OCI-LY1 (cell line): ENCODE results near the gene FUBP3.

Source experiments
- H2AFZ ChIP-seq: fragments of 200-600 bp; sonication (generic), shearing (Covaris generic); 2 replicates; pipeline ENCODE4 v1.6.0; 2014; ENCODE audit warnings: antibody characterized with exemption, mild to moderate bottlenecking, low read length
- H3F3A ChIP-seq: fragments of 200-600 bp; sonication (generic), shearing (Covaris generic); 2 replicates; pipeline ENCODE4 v1.6.0; 2014; ENCODE audit warnings: mild to moderate bottlenecking, antibody characterized with exemption, low read length, moderate library complexity; ENCODE audit not compliant: insufficient read depth
- H3K27ac ChIP-seq: fragments of 200-600 bp; sonication (generic); 2 replicates; pipeline ENCODE4 v1.5.1; 2014; ENCODE audit warnings: low read length, mixed run types, mild to moderate bottlenecking, low read depth; ENCODE audit not compliant: poor library complexity, severe bottlenecking
- H3K27me3 ChIP-seq: fragments of 200-600 bp; sonication (generic); 2 replicates; pipeline ENCODE4 v1.6.0; 2014; ENCODE audit warnings: antibody characterized with exemption, mild to moderate bottlenecking, low read length, moderate library complexity; ENCODE audit not compliant: insufficient read depth
- H3K36me3 ChIP-seq: fragments of 200-600 bp; sonication (generic); 2 replicates; pipeline ENCODE4 v1.6.1; 2014; ENCODE audit warnings: mild to moderate bottlenecking, antibody characterized with exemption, low read length, moderate library complexity, mixed read lengths; ENCODE audit not compliant: insufficient read depth
- H3K4me1 ChIP-seq: fragments of 200-600 bp; sonication (generic); 2 replicates; pipeline ENCODE4 v1.5.1; 2014; ENCODE audit warnings: mild to moderate bottlenecking, low read length, moderate library complexity; ENCODE audit not compliant: insufficient read depth, severe bottlenecking
- H3K4me2 ChIP-seq: fragments of 200-600 bp; sonication (generic), shearing (Covaris generic); 2 replicates; pipeline ENCODE4 v1.6.1; 2014; ENCODE audit warnings: low read length
- H3K4me3 ChIP-seq: fragments of 200-600 bp; sonication (generic); 2 replicates; pipeline ENCODE4 v1.5.1; 2014; ENCODE audit warnings: low read length, low read depth, mild to moderate bottlenecking, mixed read lengths; ENCODE audit not compliant: poor library complexity, severe bottlenecking
- H3K79me2 ChIP-seq: fragments of 200-600 bp; shearing (Covaris generic); 2 replicates; pipeline ENCODE4 v1.6.1; 2016; ENCODE audit warnings: mixed run types, low read length, mixed read lengths; ENCODE audit not compliant: insufficient read depth
- H3K9ac ChIP-seq: fragments of 200-600 bp; sonication (generic), shearing (Covaris generic); 2 replicates; pipeline ENCODE4 v1.6.1; 2014; ENCODE audit warnings: mild to moderate bottlenecking, low read length, mixed read lengths
- H3K9me2 ChIP-seq: fragments of 200-600 bp; sonication (generic), shearing (Covaris generic); 2 replicates; pipeline ENCODE4 v1.6.1; 2014; ENCODE audit warnings: low read depth, mild to moderate bottlenecking, low read length, mixed read lengths
- H3K9me3 ChIP-seq: fragments of 200-600 bp; shearing (Covaris generic); 2 replicates; pipeline ENCODE4 v1.6.1; 2014; ENCODE audit warnings: low read length, mixed read lengths
- H4K20me1 ChIP-seq: fragments of 200-600 bp; sonication (generic), shearing (Covaris generic); 2 replicates; pipeline ENCODE4 v1.6.0; 2016; ENCODE audit warnings: mild to moderate bottlenecking, low read length; ENCODE audit not compliant: insufficient read depth
- CTCF ChIP-seq: fragments of 200-600 bp; sonication (generic), shearing (Covaris generic); IDR thresholded peaks from 2 replicates; pipeline ENCODE4 v1.5.1; 2017; ENCODE audit warnings: mild to moderate bottlenecking, antibody characterized with exemption, low read length, moderate library complexity, mixed read lengths
- EZH2 ChIP-seq: fragments of 200-600 bp; sonication (generic), shearing (Covaris generic); IDR thresholded peaks from 2 replicates; pipeline ENCODE4 v1.8.0; 2017; ENCODE audit warnings: borderline replicate concordance, mixed run types, mild to moderate bottlenecking, antibody characterized with exemption, low read length, moderate library complexity, mixed read lengths

Gene FUBP3

GRCh38 chr9:130632081-130632710 lies 52.8 kb downstream of the FUBP3 start:
- Histone ChIP-seq H3K36me3 (peaks cover 61% of the 10 kb centered on the region), H3K9ac (no peak overlapping the region), H3K27ac (no peak overlapping the region), H3K79me2 (no peaks in the 10 kb centered on the region), H2AFZ (no peak overlapping the region), H3K4me1 (no peaks in the 10 kb centered on the region), H3K9me2 (no peaks in the 10 kb centered on the region), H3K27me3 (no peaks in the 10 kb centered on the region), H3K4me2 (no peak overlapping the region), H4K20me1 (no peaks in the 10 kb centered on the region), H3F3A (no peaks in the 10 kb centered on the region), H3K9me3 (no peaks in the 10 kb centered on the region), H3K4me3 (no peak overlapping the region)
- TF ChIP-seq EZH2 (no peak), CTCF (no peak)

GRCh38 chr9:130632841-130633240 lies 53.5 kb downstream of the FUBP3 start:
- H2AFZ ChIP-seq = no peak overlapping the region
- no peak overlapping the region for H3K4me2 ChIP-seq
- TF ChIP-seq EZH2 (no peak), CTCF (no peak)
- no peak overlapping the region for H3K9ac ChIP-seq
- H3K4me1 ChIP-seq = no peaks in the 10 kb centered on the region
- H3K79me2 ChIP-seq = no peaks in the 10 kb centered on the region
- H4K20me1 ChIP-seq = no peaks in the 10 kb centered on the region
- no peaks in the 10 kb centered on the region for H3K27me3 ChIP-seq
- no peaks in the 10 kb centered on the region for H3K9me2 ChIP-seq
- H3K9me3 ChIP-seq = no peaks in the 10 kb centered on the region
- H3F3A ChIP-seq = no peaks in the 10 kb centered on the region
- peaks cover 55% of the 10 kb centered on the region for H3K36me3 ChIP-seq
- no peak overlapping the region for H3K4me3 ChIP-seq
- H3K27ac ChIP-seq = no peak overlapping the region

- no peaks in the 10 kb centered on the region for H4K20me1 ChIP-seq
- no peaks in the 10 kb centered on the region for H3F3A ChIP-seq
- H3K4me3 ChIP-seq = no peak overlapping the region
- H3K4me1 ChIP-seq = no peaks in the 10 kb centered on the region
- H3K79me2 ChIP-seq = no peaks in the 10 kb centered on the region
- H3K9me3 ChIP-seq = no peaks in the 10 kb centered on the region
- H3K4me2 ChIP-seq = no peak overlapping the region
- TF ChIP-seq CTCF (peak; percentile 16; the same call in 1 of the 2 replicates), EZH2 (no peak)
- H3K36me3 ChIP-seq = peaks cover 53% of the 10 kb centered on the region
- no peak overlapping the region for H3K9ac ChIP-seq
- H2AFZ ChIP-seq = no peak overlapping the region
- no peak overlapping the region for H3K27ac ChIP-seq
- no peaks in the 10 kb centered on the region for H3K27me3 ChIP-seq
- no peaks in the 10 kb centered on the region for H3K9me2 ChIP-seq
These were observed 54.2 kb downstream of the FUBP3 start for GRCh38 chr9:130633336-130634190.
